NCI-H345 (cell line): ENCODE measurements around the gene KCNK5.

ENCODE experiments used
- DNase-seq: peaks from one replicate; lab custom pipeline; 2025; lab: John Stamatoyannopoulos, UW

KCNK5 gene

DNA sequence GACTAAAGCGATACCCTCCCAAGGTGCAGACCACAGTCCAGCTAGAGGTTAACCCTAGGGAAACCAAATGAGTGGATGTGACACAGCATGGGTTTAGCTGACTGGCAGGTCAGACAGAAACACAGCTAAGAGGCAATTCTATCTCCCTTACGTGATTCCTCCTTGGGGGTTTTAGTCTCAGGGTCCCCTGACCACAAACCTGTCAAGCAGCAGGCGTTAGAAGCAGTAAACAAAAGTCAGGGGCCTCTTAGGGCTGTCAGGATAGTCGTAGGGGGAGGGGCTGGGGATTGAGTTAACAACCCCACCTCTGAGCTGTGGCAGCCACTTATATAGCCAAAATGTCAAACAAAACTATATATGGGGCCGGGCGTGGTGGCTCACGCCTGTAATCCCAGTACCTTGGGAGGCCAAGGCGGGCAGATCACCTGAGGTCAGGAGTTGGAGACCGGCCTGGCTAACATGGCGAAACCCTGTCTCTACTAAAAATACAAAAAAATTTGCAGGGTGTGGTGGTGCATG is 13.6 kb downstream of the KCNK5 start:
- no peak for DNase-seq

DNA sequence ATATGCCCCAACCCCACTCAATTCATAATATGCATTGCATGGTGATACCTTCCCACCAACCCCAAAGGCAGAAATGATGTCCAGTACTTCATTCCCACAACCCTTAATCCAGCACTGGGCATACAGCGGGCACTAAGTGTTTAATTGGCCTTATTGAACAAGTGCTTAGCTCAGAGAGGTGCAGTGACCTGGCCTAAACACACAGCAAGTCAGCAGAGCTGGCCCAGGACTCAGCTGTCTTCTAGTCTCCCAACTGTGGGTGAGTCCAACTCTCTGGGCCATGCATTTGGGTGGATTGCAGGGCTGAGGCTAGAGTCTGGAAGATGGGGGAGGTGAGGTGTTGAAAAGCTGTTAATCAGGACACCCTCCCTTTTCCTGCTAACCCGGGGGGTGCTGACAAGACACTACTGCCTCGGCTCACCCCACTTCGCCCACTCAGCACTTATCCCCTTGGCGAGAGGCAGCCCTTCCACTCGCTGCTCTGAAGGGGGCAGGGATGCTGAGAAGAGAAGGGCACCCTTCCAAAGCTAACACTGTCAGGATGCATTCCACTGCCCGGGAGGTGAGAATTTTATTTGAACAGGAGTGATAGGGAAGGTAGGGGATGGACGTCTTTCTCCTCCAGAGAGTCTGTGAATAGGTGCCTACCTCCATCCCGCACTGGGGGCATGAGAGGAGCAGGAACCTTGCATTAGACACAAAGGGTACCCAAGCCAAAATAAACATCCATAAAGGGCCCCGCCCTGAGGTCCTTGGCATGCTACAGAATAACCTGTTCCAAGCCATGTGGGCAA is 14.2 kb downstream of the KCNK5 start:
- no peak for DNase-seq

DNA sequence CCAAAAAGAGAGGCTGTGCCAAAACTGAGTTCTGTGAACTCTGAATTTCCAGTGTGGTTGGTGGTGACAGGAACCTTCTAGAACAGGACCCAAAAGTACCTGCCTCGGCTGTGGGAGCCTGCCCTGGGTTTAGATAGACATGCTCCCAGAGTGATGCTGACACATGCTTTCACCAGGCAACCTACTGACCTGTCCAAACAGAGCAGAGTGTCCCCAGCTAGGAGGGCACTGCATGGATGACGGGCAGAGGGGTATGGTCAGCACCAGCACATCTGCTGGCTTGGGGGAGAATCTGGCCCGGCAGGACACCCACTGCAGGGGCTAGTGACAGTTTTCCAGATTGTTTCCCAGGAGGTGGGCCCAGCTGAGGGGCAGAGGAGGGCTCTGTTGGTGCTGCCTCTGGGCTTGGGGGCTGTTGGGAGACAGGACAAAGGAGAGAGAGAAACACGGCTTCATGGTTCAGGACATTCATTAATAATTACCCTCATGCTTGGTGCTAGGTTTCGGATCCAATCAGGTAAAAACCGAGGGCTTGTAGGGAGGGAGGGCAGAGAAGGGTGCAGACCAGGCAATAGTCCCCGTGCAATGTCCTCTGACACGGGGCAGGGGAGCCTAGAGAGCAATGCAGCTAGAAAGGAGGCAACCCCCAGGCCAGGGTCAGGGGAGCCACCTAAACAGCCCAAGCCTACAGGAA is 15.0 kb downstream of the KCNK5 start:
- DNase-seq = no peak

DNA sequence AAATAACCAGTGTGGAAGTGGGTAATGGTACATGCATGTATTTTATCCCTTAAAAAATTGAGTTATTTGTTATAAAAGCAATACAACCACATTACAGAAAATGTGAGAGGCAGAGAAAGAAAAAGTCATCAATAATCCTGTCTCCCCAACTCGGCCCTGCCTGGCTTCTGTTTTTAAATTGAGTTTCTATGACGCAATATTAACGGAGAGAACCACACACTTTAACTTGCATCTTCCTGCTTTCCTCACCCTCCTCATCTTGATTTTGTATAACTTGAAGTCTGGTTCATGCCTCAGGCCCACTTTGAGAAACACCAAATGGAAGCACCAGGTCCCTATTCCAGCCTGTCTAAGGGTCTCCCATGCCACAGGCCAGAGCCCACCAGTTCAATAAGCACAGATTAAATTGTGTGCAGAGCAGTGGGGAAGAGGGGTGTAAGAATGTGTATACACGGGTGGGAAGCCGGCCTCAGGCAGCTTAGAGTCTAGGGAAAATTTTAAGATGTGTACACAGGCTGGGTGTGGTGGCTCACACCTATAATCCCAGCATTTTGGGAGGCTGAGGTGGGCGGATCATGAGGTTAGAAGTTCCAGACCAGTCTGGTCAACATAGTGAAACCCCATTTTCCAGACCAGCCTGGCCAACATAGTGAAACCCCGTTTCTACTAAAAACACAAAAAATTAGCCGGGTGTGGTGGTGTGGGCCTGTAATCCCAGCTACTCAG is 15.9 kb downstream of the KCNK5 start:
- DNase-seq = no peak

DNA sequence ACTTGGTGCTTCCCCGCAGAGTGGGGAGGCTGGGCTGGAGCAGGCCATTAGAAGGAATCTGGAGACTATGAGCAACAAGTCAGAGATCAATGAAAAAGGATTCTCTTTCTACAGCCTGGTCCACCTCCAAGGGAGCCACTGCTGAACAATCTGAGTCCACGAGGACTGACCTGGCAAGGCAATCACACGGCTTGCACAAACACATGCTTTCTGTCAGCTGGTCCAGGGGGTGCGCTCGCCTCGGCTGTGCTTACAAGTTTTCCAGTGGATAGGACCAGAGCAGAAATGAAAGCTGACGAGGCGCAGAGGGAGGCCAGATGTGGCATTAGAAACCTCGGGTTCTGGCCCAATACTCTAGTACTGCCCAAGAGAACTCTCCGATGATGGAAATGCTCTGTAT is 18.1 kb downstream of the KCNK5 start:
- no peak for DNase-seq

- no peak for DNase-seq
Measured at GRCh38 chr6:39210450-39210849, 18.8 kb downstream of the KCNK5 start.

- DNase-seq = no peak
Measured at GRCh38 chr6:39209911-39210310, 19.4 kb downstream of the KCNK5 start.

GRCh38 chr6:39209360-39209811 is 19.9 kb downstream of the KCNK5 start:
- no peak for DNase-seq

DNA sequence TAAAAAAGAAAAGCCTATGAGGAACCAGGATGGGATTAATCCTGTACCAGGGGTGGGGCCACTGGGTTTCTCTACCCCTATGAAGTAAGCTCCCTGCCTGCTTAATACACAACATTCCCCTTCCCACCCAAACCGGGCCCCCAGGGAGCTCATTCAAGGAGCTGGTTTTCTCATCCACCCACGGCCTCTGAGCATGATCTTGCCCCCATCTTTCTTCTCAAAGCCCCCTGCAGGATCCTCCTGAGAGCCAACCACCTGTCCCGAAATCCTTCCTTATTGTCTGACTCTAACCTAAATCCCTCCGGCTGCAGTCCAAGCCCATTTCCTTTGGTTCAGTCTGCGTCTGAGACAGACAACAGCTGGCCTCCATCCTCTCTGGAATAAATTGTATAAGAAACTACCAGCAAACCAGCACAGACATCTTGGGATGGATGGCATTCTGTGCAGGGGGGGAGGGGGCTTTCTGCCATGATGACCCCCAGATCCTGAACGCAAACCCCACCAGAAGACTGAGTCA is 21.0 kb downstream of the KCNK5 start:
- no peak for DNase-seq

DNA sequence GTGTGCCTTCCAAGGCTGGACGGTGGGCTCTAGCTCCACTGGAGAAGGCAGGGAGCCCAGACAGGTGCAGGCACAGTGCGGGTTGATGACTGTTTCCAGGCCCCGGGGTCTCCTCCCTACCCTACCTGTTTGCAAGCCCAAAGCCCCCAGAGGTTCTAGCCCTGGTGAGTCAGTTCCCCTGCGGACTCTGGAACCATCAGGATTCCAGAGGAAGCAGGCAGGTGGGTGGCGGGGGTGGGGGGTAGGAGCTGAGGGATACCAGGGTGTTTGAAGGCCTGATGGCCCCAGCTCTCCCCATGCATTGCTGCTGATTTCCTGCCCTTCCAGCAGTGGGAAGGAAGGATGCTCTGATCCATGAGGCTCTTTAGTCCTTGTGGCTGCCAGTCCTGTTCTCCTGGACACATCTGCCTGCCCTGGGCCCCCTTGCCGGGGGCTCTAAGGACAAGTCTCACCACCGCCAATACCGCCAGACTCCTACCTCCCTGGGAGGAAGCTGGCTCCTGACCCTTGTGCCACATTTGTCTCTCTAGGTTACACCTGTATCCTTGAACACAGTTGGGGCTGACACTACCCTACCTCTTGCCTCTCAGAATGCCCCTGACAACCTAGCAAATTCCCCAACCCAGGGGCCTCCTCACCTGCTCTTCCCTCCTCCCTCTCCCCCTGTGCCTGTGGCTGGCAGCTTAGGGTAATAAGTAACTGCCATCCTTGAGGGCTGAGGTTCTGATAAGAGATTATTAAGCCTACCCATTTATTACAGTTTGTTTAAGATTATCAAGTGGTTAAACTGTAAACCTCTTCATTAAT is 21.7 kb downstream of the KCNK5 start:
- DNase-seq = no peak

DNA sequence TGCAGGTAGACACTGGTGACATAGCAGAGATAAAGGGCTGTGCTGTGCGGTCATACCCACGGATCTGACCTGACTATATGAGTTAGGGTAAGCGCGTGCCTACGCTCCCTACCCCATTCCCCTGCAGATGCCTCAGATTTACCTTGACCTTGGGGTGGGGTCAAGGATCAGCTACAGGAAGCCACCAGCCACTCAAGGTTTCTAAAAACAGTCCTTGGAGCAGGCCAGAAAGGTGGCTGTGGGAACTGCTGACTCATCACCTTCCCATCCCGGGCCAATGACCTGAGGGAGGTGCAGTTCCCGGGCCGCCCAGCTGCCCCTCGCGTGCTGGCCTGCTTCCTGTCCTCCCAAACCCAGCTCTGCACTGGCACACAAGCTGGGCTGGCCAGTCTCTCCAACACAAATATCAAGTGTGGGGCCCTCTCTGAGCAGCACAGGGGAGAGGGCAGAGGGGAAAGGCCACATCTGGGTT is 23.0 kb downstream of the KCNK5 start:
- DNase-seq = no peak

- DNase-seq = no peak
Measured at GRCh38 chr6:39204646-39205244, 24.5 kb downstream of the KCNK5 start.

DNA sequence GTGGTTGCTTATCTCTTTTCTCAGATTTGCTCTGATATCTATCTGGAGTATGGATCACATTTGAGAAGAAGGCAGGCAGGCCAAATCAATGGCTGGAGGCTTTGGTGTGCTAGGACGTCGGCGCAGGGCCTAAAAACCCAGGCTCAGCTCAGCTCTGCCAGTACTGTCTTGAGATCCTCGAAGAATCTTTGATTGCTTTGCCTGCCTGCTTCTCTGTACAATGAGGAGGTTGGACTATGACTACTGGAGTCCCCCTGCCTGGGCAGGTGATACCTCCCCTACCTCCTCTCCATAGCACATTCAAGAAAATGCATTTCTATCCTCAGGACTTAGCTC is 25.1 kb downstream of the KCNK5 start:
- no peak for DNase-seq

- DNase-seq = no peak
Measured at GRCh38 chr6:39203436-39204159, 25.7 kb downstream of the KCNK5 start.

DNA sequence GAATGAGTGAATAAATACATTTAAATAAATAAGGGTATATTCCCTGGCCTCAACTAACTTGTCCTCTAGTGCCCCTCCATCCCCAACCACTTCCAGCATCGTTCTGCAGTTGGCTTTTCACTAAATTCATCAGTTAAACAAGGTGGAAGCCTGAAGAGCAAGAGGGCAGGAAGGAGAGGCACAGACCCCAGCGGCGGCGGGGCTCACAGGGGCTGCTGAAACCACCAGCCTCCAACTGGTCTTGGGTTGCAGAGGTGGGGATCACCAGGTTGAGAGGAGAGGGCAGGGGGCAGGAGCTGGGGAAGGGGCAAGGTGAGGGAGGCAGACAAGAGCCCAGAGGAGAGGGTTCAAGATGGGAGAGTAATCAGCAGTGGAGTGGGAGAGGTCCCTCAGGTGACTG is 27.1 kb downstream of the KCNK5 start:
- DNase-seq = no peak

GRCh38 chr6:39200498-39201020 is 28.7 kb downstream of the KCNK5 start:
- no peak for DNase-seq

- DNase-seq = no peak
Measured at GRCh38 chr6:39199976-39200375, 29.3 kb downstream of the KCNK5 start.

DNA sequence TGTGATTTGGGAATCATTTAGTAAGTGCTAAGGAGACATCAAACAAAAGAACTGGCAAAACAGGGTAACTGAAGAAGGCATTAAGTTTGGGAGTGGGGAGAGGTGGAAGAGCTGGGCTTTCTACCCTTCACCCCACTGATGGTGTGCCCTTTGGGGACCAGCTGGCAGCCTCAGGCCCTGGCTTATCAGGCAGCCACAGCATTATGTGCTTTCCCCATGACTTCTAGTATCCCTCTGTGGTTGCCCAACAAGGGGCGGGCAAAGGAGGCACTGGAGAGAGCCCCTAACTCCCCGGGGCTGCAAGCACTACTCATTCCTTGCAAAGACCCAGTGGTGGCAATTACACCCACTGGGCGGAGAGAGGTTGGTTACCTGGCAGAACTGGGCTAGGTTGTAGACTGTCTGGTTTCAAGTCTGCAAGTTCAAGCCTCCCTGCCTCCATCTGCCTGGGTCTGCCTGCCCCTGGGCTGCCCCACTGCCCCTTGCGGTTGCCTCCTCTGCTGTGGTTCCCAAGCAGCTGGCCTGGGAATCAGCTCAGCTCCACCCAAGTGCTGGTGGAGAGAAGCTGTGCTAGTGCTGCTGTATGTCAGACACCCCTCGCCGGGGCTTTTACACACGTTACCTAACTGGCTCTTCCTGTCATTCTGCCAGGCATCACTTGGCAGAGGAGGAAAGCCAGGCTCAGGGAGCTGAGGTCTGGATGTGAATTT is 29.9 kb downstream of the KCNK5 start:
- DNase-seq = no peak

GRCh38 chr6:39198528-39198927 is 30.7 kb downstream of the KCNK5 start:
- no peak for DNase-seq
